HG02798 (cell line): ENCODE data around the gene LRRTM1.

ENCODE experiments used
- ATAC-seq: cut with Tn5 transposase; IDR thresholded peaks from one replicate; pipeline ENCODE4 v1.9.1; 2021; ENCODE audit warnings: mild to moderate bottlenecking; ENCODE audit not compliant: unreplicated experiment, poor library complexity

The LRRTM1 gene

GRCh38 chr2:80303006-80303908, 1.3 kb downstream of the LRRTM1 start:
- ATAC-seq, result no peak

GRCh38 chr2:80302314-80303005, 2.1 kb downstream of the LRRTM1 start:
- ATAC-seq, result no peak

- no peak for ATAC-seq
Measured at GRCh38 chr2:80302001-80302313, 2.6 kb downstream of the LRRTM1 start.

- no peak for ATAC-seq
Measured at GRCh38 chr2:80300954-80301353, 3.6 kb downstream of the LRRTM1 start.

GRCh38 chr2:80300346-80300745, 4.2 kb downstream of the LRRTM1 start:
- ATAC-seq, result no peak

GRCh38 chr2:80299661-80300060, 4.9 kb downstream of the LRRTM1 start:
- ATAC-seq, result no peak

- no peak for ATAC-seq
Measured at GRCh38 chr2:80298954-80299353, 5.6 kb downstream of the LRRTM1 start.

GRCh38 chr2:80293039-80293438, 11.5 kb downstream of the LRRTM1 start:
- no peak for ATAC-seq

GRCh38 chr2:80292474-80292873, 12.1 kb downstream of the LRRTM1 start:
- no peak for ATAC-seq

GRCh38 chr2:80291656-80292055, 12.9 kb downstream of the LRRTM1 start:
- ATAC-seq, result no peak

GRCh38 chr2:80288576-80288975, 16.0 kb downstream of the LRRTM1 start:
- no peak for ATAC-seq

- no peak for ATAC-seq
Measured at GRCh38 chr2:80281049-80281448, 23.5 kb downstream of the LRRTM1 start.

- ATAC-seq, result no peak
Measured at GRCh38 chr2:80280598-80280997, 24.0 kb downstream of the LRRTM1 start.

- ATAC-seq, result no peak
Measured at GRCh38 chr2:80269806-80270205, 34.7 kb downstream of the LRRTM1 start.

- ATAC-seq, result no peak
Measured at GRCh38 chr2:80266231-80266630, 38.3 kb downstream of the LRRTM1 start.

GRCh38 chr2:80259292-80259691, 45.3 kb downstream of the LRRTM1 start:
- no peak for ATAC-seq

- ATAC-seq, result no peak
Measured at GRCh38 chr2:80258793-80259192, 45.8 kb downstream of the LRRTM1 start.

GRCh38 chr2:80258341-80258740, 46.2 kb downstream of the LRRTM1 start:
- no peak for ATAC-seq

GRCh38 chr2:80257450-80257849, 47.1 kb downstream of the LRRTM1 start:
- ATAC-seq, result no peak

GRCh38 chr2:80256782-80257167, 47.8 kb downstream of the LRRTM1 start:
- ATAC-seq, result no peak

- ATAC-seq, result no peak
Measured at GRCh38 chr2:80255918-80256781, 48.4 kb downstream of the LRRTM1 start.
